AG10803 (cell line): ENCODE results near the gene HRH4.

ENCODE experiments used
- DNase-seq: peaks from one replicate; pipeline ENCODE4 v3.0.0; 2010; ENCODE audit warnings: low read depth
- H3K4me3 ChIP-seq: 2 replicates; pipeline ENCODE4 v1.5.1; 2011; ENCODE audit warnings: mild to moderate bottlenecking, low read length, control low read depth
- TF ChIP-seq, protein P1 (sequence below): conservative IDR thresholded peaks from 2 replicates; pipeline ENCODE4 v1.5.1; 2011; ENCODE audit warnings: mild to moderate bottlenecking, low read length, control low read depth, inconsistent platforms

The HRH4 gene

DNA sequence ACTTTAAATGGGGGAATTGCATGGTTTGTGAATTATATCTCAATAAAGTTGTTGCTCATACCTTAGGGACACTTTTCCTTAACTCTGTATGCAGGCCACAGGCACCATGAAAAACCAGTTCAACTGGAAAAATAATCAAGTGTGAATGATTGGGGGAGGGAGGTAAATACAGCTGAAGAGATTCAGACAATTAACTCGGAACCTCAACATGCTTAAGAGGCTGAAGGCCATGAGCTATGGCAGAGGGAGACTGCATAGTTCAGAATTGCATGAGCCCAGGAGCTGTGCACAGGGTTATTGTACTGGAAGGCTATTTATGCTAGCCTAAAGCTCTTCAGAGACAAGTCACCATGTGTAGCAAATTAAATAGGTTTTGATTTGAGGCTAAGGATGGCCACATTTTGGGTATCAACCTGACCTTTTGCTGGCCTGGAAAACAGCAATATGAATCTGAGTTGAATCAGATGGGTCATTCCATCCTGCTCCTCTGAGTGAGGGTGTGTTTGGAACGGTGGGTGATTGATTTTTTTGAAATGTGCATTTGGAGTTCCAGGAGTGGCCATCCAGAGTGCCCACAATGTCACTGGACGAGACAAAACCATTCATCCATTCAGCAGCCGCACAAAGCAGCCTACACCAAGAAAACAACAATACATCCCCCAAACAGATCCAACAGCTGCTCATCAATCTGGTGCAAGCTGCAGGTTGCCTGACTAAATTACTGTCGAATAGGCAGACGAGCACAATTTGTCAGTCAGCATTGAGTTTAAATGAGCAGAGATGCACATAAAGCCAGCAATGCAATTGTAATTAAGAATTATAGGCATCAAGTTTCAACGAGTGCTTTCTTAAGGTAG lies 42.5 kb downstream of the HRH4 start:
- DNase-seq: no peak
- H3K4me3 ChIP-seq: no peak overlapping the region
- TF ChIP-seq, protein P1, sequence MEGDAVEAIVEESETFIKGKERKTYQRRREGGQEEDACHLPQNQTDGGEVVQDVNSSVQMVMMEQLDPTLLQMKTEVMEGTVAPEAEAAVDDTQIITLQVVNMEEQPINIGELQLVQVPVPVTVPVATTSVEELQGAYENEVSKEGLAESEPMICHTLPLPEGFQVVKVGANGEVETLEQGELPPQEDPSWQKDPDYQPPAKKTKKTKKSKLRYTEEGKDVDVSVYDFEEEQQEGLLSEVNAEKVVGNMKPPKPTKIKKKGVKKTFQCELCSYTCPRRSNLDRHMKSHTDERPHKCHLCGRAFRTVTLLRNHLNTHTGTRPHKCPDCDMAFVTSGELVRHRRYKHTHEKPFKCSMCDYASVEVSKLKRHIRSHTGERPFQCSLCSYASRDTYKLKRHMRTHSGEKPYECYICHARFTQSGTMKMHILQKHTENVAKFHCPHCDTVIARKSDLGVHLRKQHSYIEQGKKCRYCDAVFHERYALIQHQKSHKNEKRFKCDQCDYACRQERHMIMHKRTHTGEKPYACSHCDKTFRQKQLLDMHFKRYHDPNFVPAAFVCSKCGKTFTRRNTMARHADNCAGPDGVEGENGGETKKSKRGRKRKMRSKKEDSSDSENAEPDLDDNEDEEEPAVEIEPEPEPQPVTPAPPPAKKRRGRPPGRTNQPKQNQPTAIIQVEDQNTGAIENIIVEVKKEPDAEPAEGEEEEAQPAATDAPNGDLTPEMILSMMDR: no peak

DNA sequence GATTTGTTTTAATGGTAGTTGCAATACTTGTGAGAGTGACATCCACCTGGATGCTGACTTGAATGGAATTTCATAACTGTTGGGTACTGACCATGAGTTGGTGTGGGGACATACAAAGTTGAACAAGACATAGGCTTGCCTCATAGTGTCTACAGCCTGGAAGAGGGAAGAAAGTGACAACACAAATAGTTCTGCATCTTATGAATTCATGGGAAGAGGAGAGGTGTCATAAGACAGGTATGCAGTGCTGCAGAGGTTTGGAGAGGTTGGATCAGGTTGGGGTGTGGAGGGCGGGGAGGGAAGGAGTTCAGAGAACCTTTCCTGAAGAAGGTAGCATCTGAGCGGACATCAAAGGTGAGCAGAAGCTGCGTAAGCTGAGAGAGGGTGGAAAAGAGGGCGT lies 44.0 kb downstream of the HRH4 start:
- TF ChIP-seq, protein P1: no peak
- H3K4me3 ChIP-seq: no peak overlapping the region
- DNase-seq: no peak

DNA sequence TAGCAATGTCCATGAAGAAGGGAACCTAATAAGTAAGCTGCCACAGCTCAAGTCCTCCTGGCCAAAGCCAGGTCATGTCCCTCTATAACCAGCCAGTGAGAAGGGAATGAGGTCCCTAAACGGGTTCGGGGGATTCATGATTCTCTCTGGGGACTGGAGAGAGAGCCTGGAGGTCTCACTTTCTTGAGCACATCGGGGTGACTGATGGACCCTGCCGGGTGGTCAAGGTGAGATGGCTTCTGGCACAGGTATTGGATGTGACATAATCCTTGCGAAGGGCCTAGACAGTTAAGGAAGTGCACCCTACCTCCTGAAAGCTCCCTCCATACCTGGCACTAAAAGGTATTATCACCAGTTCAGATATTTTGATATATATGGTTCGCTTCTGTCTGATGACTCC lies 45.7 kb downstream of the HRH4 start:
- no peak overlapping the region for H3K4me3 ChIP-seq
- DNase-seq: no peak
- TF ChIP-seq, protein P1: no peak

DNA sequence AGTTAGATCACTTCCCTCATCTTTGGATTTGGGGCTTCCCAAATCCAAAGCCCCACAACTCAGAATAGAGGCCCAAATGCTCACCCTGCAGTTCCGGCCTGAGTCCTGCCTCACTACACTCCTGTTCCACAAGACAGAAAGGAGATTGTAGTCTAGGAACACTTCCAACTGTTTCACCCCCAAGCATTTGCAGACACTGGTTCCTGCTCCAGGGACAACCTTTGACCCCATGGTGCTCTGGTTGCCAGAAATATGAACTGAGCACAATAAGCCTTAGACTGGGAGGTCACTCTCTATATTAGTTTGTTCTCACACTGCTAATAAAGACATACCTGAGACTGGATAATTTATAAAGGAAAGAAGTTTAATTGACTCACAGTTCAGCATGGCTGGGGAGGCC lies 49.0 kb downstream of the HRH4 start:
- no peak overlapping the region for H3K4me3 ChIP-seq
- TF ChIP-seq, protein P1: no peak
- no peak for DNase-seq

DNA sequence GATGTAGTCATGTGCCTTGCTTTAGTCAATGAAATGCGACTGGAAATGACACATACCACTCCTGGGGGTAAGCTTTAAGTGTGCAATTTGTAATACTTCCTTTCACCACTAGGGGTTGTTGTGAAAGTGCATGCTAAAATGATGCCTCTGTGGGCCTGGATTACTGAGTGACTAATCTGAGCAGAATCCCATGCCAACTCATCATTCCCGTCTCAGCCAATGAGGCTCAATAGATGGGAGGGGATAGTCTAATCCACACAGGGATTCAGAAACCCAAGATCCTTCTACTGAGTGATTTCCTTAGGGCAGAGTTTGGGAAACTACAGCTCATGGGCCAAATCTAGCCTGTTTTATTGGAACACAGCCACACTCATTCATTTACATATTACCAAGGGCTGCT lies 54.0 kb downstream of the HRH4 start:
- H3K4me3 ChIP-seq: no peak overlapping the region
- TF ChIP-seq, protein P1: peak; percentile 48
- DNase-seq: peak; percentile 21

DNA sequence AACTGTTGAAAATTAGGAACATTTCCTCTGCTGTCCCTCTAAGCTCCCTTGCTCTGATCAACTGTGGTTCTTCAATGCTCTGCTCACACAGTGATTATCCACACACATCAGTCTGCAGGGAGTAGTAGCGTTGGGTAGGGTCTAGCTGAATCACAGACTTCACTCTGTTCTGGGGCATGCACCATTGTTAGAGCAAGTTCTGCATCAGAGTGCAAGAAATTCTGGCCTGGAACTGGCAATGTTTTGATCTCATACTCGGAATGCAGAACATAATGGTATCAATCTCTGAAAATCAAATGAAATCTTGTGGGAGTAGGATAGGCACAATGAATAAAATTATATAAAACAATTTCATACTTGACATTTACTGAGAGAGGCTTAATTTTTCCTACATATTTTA lies 55.3 kb downstream of the HRH4 start:
- no peak overlapping the region for H3K4me3 ChIP-seq
- no peak for DNase-seq
- TF ChIP-seq, protein P1: no peak

DNA sequence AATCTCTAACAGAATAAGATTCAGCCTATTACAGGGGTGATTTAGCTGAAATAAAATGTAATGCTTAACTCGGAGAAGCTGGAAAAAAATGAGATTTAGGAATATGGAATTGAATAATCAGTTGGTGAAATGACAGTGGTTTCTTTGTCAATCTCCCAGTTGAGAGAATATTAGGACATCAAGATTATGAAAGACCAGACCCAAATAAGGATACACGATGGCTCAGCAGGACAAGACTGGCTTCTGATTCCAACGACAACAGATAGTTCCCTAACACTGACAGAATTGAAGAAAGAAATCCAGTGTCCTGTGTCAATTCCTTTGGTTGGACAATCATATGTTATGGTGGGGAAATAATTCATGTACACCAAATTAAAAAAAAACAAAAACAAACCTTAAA lies 55.8 kb downstream of the HRH4 start:
- no peak for DNase-seq
- no peak overlapping the region for H3K4me3 ChIP-seq
- TF ChIP-seq, protein P1: no peak
